HCT116 (cell line): ENCODE data around the gene CAPS. TPM values are rescaled to one million over a fixed set of nuclear protein-coding genes. Genes with fewer than 3 reads are reported as not detected.

Experiments used
- ATAC-seq: fragments of 200-7000 bp; cut with Tn5 transposase; 2 replicates; pipeline ENCODE4 v1.9.1; 2020; ENCODE audit warnings: mild to moderate bottlenecking, moderate library complexity
- BruUV-seq: library from RNA; stranded (reverse); fragments of 400-500 nt; replicated peaks from 2 replicates; lab custom pipeline; 2021; lab: Mats Ljungman, UMichigan
- CTCF ChIA-PET: fragments of 300-600 bp; sonication (Branson Sonifier 250); formaldehyde crosslinking; loops from one replicate; lab custom pipeline; 2021; ENCODE audit warnings: antibody characterized with exemption; lab: Charles Lee
- POLR2A ChIA-PET: fragments of 300-600, 350-600 bp; sonication (Branson Sonifier 250); formaldehyde crosslinking; loops from one replicate; lab custom pipeline; 2021; ENCODE audit warnings: antibody characterized with exemption; lab: Charles Lee
- RAD21 ChIA-PET, 2 experiments: fragments of 300-600 bp; sonication (Branson Sonifier 250); formaldehyde crosslinking; loops; one replicate each; lab custom pipeline; 2023; ENCODE audit warnings: low total read pairs in 2 of 2; ENCODE audit not compliant: uncharacterized antibody in 2 of 2, unreplicated experiment in 2 of 2, low non-redundant PET in 1 of 2; lab: Charles Lee
- DNase-seq: peaks from one replicate; pipeline ENCODE4 v3.0.0-alpha.2; 2010; ENCODE audit warnings: low read depth, low spot score
- H2AFZ ChIP-seq: fragments of 200-600 bp; shearing (Covaris generic), sonication (generic); 2 replicates; pipeline ENCODE4 v1.6.1; 2017; ENCODE audit warnings: low read depth, mixed run types, mixed read lengths, antibody characterized with exemption, low read length; ENCODE audit not compliant: poor library complexity, severe bottlenecking
- H3K27ac ChIP-seq: 2 replicates; pipeline ENCODE4 v1.5.1; 2012; ENCODE audit warnings: low read depth, low read length
- H3K27me3 ChIP-seq: fragments of 200-600 bp; sonication (generic); 2 replicates; pipeline ENCODE4 v1.6.1; 2016; ENCODE audit warnings: mixed run types, low read length, mixed read lengths; ENCODE audit not compliant: insufficient read depth
- H3K36me3 ChIP-seq, 2 experiments: fragments of 200-500 bp in 1 of 2; fragments of 200-600 bp in 1 of 2; sonication (Bioruptor generic) in 1 of 2; sonication (generic) in 1 of 2; 2 replicates each; pipeline versions ENCODE4 v1.5.1 to v1.6.1; 2014 to 2016; ENCODE audit warnings: low read length in 2 of 2, inconsistent platforms in 1 of 2, mixed read lengths in 1 of 2, mixed run types in 1 of 2; ENCODE audit not compliant: insufficient read depth in 2 of 2, control insufficient read depth in 1 of 2
- H3K4me1 ChIP-seq, 2 experiments: fragments of 200-600 bp in 1 of 2; sonication (generic) in 1 of 2; 2 replicates each; pipeline versions ENCODE4 v1.5.1 to v1.6.1; 2012 to 2017; ENCODE audit warnings: low read length in 2 of 2, inconsistent platforms in 1 of 2, mild to moderate bottlenecking in 1 of 2, mixed read lengths in 1 of 2, mixed run types in 1 of 2, moderate library complexity in 1 of 2; ENCODE audit not compliant: insufficient read depth in 2 of 2, control insufficient read depth in 1 of 2
- H3K4me2 ChIP-seq: fragments of 200-600 bp; sonication (generic); 2 replicates; pipeline ENCODE4 v1.6.1; 2017; ENCODE audit warnings: mixed run types, low read length, mixed read lengths
- H3K4me3 ChIP-seq, 2 experiments: fragments of 200-600 bp in 1 of 2; sonication (generic) in 1 of 2; replicated peaks in 1 of 2; 2 replicates each; pipeline ENCODE4 v1.5.1; 2011 to 2016; ENCODE audit warnings: low read length in 2 of 2, control low read depth in 1 of 2, low read depth in 1 of 2, mild to moderate bottlenecking in 1 of 2, mixed read lengths in 1 of 2, mixed run types in 1 of 2
- H3K79me2 ChIP-seq: fragments of 200-600 bp; sonication (generic); 2 replicates; pipeline ENCODE4 v1.6.1; 2017; ENCODE audit warnings: mild to moderate bottlenecking, mixed run types, low read length, moderate library complexity, mixed read lengths; ENCODE audit not compliant: insufficient read depth
- H3K9ac ChIP-seq: fragments of 200-600 bp; sonication (generic); 2 replicates; pipeline ENCODE4 v1.6.1; 2016; ENCODE audit warnings: low read length, mixed read lengths
- H3K9me2 ChIP-seq: fragments of 200-600 bp; sonication (generic), shearing (Covaris generic); 2 replicates; pipeline ENCODE4 v1.6.1; 2017; ENCODE audit warnings: mixed run types, mild to moderate bottlenecking, moderate library complexity; ENCODE audit not compliant: insufficient read depth
- H3K9me3 ChIP-seq, 2 experiments: fragments of 200-500 bp in 1 of 2; fragments of 200-600 bp in 1 of 2; sonication (Bioruptor generic) in 1 of 2; sonication (generic) in 1 of 2; 2 replicates each; pipeline ENCODE4 v1.6.1; 2014 to 2017; ENCODE audit warnings: low read length in 2 of 2, mixed read lengths in 2 of 2, inconsistent platforms in 1 of 2, low read depth in 1 of 2, mild to moderate bottlenecking in 1 of 2, mixed run types in 1 of 2, moderate library complexity in 1 of 2; ENCODE audit not compliant: control insufficient read depth in 1 of 2, insufficient read depth in 1 of 2
- H4K20me1 ChIP-seq: fragments of 200-600 bp; sonication (generic), shearing (Covaris generic); 2 replicates; pipeline ENCODE4 v1.6.1; 2017; ENCODE audit warnings: mixed run types, mild to moderate bottlenecking, moderate library complexity; ENCODE audit not compliant: insufficient read depth
- CBX3 ChIP-seq: IDR thresholded peaks from 2 replicates; pipeline ENCODE4 v1.6.1; 2012; ENCODE audit warnings: low read depth
- CEBPB ChIP-seq: IDR thresholded peaks from 2 replicates; pipeline ENCODE4 v1.6.1; 2012; ENCODE audit warnings: low read depth
- EZH2 ChIP-seq: fragments of 200-600 bp; sonication (generic); IDR thresholded peaks from 2 replicates; pipeline ENCODE4 v1.6.1; 2017; ENCODE audit warnings: antibody characterized with exemption, mixed run types
- FOSL1 ChIP-seq: IDR thresholded peaks from 2 replicates; pipeline ENCODE4 v1.6.1; 2012; ENCODE audit warnings: low read depth
- POLR2A ChIP-seq: IDR thresholded peaks from 2 replicates; pipeline ENCODE4 v1.7.0; 2011; ENCODE audit warnings: borderline replicate concordance; ENCODE audit not compliant: insufficient read depth, insufficient read length; ENCODE audit errors: extremely low read depth
- SIN3A ChIP-seq: IDR thresholded peaks from 2 replicates; pipeline ENCODE4 v1.6.1; 2012; ENCODE audit warnings: low read depth
- SP1 ChIP-seq: IDR thresholded peaks from 2 replicates; pipeline ENCODE4 v1.6.1; 2012; ENCODE audit warnings: low read depth
- TCF7L2 ChIP-seq: IDR thresholded peaks from 2 replicates; pipeline ENCODE4 v1.7.0; 2011; ENCODE audit warnings: borderline replicate concordance, inconsistent platforms; ENCODE audit not compliant: insufficient read depth, insufficient read length; ENCODE audit errors: extremely low read depth
- intact Hi-C: fragments of 100-400 bp; cut with micrococcal nuclease; formaldehyde crosslinking; loops from 2 replicates; pipeline ENCODE4 v1.10.0; 2022
- total RNA-seq: library from RNA; stranded (reverse); gene quantifications from one replicate; pipeline ENCODE4 v1.2.1, GENCODE V29; 2021; ENCODE audit not compliant: unreplicated experiment
- TF ChIP-seq, protein P1 (sequence below): IDR thresholded peaks from 2 replicates; pipeline ENCODE4 v1.6.1; 2011; ENCODE audit warnings: mild to moderate bottlenecking, low read length, moderate library complexity; ENCODE audit not compliant: insufficient replicate concordance; ENCODE audit errors: extremely low read depth

Gene CAPS
- total RNA-seq, 1 experiment from 2014 or later = 2.5 TPM

DNA sequence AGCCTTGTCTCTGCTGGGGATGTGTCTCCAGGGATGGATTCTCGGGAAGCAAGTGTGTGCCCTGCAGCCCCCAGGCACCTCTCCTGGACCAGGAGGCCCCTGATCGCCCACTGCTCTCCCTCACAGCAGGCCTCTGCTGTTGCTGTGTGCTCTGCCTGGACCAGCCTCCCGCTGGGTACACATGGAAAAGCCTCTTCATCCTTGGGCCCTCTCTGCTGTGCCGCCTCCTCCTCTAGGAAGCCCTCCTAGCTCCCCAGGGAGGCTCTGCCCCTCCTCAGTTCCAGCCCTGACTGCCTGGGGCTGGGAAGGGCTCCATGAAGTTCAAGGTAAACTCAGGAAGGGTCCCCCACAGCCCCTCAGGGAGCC is 22.5 kb upstream of the CAPS start:
- H3K27me3 ChIP-seq = no peaks in the 10 kb centered on the region
- no peak overlapping the region for H2AFZ ChIP-seq
- DNase-seq = no peak
- no peak overlapping the region for H3K9ac ChIP-seq
- ChIA-PET POLR2A (interaction anchor here (1.2 kb wide), 1 partner anchor 64 kb away, joined by 3 read pairs; no protein-coding TSS in a partner anchor), RAD21 (no interaction called here)
- 0 out of 4 replicates have a peak, but pooled peaks cover 0 to 2% of the 10 kb centered on the region in 2 experiments for H3K36me3 ChIP-seq
- H3K4me1 ChIP-seq = peaks cover 0 to 3% of the 10 kb centered on the region in 2 experiments; a peak in 1 of 4 replicates
- intact Hi-C loops = no loop called here
- no peak overlapping the region for H3K4me2 ChIP-seq
- H4K20me1 ChIP-seq = no peaks in the 10 kb centered on the region
- H3K27ac ChIP-seq = no peak overlapping the region
- BruUV-seq = no TSS peak
- no peaks in the 10 kb centered on the region for H3K79me2 ChIP-seq
- ATAC-seq = no peak
- no peaks in the 10 kb centered on the region for H3K9me3 ChIP-seq
- TF ChIP-seq TCF7L2 (no peak), POLR2A (no peak), SIN3A (no peak), CBX3 (no peak), EZH2 (no peak), SP1 (no peak), CEBPB (no peak), FOSL1 (no peak)
- TF ChIP-seq, protein P1, sequence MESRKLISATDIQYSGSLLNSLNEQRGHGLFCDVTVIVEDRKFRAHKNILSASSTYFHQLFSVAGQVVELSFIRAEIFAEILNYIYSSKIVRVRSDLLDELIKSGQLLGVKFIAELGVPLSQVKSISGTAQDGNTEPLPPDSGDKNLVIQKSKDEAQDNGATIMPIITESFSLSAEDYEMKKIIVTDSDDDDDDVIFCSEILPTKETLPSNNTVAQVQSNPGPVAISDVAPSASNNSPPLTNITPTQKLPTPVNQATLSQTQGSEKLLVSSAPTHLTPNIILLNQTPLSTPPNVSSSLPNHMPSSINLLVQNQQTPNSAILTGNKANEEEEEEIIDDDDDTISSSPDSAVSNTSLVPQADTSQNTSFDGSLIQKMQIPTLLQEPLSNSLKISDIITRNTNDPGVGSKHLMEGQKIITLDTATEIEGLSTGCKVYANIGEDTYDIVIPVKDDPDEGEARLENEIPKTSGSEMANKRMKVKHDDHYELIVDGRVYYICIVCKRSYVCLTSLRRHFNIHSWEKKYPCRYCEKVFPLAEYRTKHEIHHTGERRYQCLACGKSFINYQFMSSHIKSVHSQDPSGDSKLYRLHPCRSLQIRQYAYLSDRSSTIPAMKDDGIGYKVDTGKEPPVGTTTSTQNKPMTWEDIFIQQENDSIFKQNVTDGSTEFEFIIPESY = no peak
- TF ChIP-seq, all 23 proteins: peak for 0
- Histone ChIP-seq H3K9me2 (no peaks in the 10 kb centered on the region), H3K4me3 (no peak overlapping the region)
- CTCF ChIA-PET = interaction anchor here (1.6 to 3.7 kb wide), 2 partner anchors 85 to 87 kb away, joined by 3 to 48 read pairs; partner anchors contain the start of gene NRTN
